NCI-H146 (cell line): Measurements from ENCODE around the gene MED13L.
A peak's percentile ranks its signal among the peaks of the same experiment; 100 is the strongest.

Experiments
- DNase-seq: peaks from one replicate; lab custom pipeline; 2025; lab: John Stamatoyannopoulos, UW

The MED13L gene

GRCh38 chr12:116182359-116183063, 95.0 kb downstream of the MED13L start:
- no peak for DNase-seq

- no peak for DNase-seq
These were observed 97.0 kb downstream of the MED13L start for GRCh38 chr12:116180448-116180847.

DNA sequence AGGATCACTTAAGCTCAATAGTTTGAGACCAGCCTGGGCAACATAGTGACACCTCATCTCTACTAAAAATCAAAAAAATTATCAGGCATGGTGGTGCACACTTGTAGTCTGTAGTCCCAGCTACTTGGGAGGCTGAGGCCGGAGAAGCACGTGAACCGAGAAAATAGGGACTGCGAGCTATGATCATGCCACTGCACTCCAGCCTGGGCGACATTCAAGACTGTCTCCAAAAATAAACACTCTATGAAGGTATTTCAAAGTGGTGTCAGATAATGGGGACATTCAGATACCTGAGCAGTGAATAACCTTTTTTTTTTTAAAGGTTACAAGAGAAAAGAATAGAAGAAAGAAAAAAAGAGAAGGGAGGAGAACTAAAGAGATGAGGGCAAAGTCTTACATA, 98.1 kb downstream of the MED13L start:
- DNase-seq = no peak

DNA sequence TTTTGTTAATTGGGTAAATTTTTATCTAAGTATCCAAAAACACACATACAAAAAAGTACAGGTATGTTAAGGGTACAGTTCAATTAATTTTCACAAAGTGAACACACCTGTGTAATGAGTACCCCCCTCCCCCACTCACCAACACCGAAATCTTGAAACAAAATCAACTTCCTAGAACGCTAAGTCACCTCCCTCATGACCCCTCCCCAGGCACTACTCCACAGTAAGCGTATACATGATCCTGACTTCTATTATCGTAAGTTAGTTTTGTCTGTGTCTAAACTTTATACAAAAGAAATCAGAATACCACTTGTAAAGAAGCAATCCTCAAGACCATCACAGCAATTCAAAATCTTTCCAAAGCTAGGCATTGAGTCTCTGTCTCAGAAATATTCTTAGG, 100.5 kb downstream of the MED13L start:
- DNase-seq = no peak

GRCh38 chr12:116174904-116175303, 102.6 kb downstream of the MED13L start:
- DNase-seq = no peak

DNA sequence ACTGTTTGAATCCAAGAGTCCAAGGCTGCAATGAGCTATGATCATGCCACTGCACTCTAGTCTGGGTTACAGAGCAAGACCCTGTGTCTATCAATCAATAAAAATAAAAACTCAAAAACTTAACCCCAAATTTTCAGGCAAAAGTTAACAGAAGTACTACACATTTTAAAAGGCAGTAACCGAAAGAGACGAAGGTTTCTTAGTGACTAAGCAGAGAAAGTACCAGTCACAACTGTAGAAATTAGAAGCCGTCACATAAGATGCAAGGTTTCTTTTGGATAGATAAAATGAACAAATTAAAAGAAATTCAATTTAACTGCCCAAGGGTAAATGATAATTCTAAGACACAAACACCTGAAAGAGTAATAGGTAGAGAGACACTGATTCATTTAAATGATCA, 103.5 kb downstream of the MED13L start:
- DNase-seq = no peak

- no peak for DNase-seq
These were observed 105.2 kb downstream of the MED13L start for GRCh38 chr12:116172224-116172849.

- no peak for DNase-seq
These were observed 105.9 kb downstream of the MED13L start for GRCh38 chr12:116171549-116171948.

GRCh38 chr12:116169071-116169470, 108.4 kb downstream of the MED13L start:
- DNase-seq = no peak

- DNase-seq = no peak
These were observed 111.2 kb downstream of the MED13L start for GRCh38 chr12:116166306-116166705.

DNA sequence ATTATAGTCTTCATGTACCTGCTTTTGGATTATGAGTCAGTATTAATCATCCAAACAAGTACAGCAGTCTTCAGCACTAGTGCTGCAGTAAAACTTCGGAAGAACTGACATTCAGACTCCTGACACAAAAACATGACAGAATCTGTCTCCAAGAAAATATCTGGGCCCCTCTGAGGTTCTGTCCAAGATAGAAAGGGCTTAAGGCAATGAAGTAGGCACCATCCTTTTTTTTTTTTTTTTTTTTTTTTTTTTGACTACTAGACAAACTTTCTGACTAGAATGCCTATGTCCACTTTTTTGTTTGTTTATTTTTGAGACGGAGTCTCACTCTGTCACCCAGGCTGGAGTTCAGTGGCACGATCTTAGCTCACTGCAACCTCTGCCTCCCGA, 112.5 kb downstream of the MED13L start:
- no peak for DNase-seq

- no peak for DNase-seq
These were observed 113.0 kb downstream of the MED13L start for GRCh38 chr12:116164250-116165035.

DNA sequence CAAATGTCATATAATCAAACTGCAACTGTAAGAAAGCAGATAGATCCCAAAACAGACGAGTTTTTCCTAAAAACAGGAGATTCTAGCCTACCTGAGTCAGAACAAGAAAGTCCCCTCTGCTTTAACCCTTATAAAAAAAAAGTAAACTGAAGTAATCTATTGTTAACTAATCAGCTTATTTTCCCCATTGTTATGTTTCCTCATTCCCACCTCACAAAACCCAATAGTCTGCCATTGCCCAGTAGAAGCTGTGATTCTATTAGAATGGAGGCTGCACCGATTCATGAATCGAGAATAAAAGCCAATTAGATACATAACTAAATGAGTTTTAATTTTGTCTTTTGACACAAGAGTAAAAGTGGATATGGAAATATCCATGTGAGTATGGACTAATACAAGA, 115.4 kb downstream of the MED13L start:
- no peak for DNase-seq

GRCh38 chr12:116161588-116161987, 115.9 kb downstream of the MED13L start:
- no peak for DNase-seq

- no peak for DNase-seq
These were observed 116.5 kb downstream of the MED13L start for GRCh38 chr12:116160883-116161458.

DNA sequence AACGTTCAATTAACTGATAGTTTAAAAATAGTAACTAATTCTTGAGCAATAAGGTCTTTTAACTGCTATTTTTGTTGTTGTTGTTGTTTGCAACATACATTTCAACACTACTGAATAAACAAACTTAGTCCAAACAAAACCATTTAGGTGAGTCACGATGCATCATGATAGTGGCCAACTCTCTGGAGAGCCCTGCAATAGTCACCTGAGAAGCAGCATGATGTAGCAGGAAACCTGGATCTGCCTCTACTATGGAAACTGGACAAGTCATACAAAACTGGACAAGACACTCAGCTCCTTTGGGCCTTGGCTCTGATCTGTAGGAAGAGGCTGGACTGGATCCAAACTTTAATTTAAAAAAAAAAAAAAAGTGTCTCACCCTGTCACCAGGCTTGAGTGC, 117.3 kb downstream of the MED13L start:
- no peak for DNase-seq

DNA sequence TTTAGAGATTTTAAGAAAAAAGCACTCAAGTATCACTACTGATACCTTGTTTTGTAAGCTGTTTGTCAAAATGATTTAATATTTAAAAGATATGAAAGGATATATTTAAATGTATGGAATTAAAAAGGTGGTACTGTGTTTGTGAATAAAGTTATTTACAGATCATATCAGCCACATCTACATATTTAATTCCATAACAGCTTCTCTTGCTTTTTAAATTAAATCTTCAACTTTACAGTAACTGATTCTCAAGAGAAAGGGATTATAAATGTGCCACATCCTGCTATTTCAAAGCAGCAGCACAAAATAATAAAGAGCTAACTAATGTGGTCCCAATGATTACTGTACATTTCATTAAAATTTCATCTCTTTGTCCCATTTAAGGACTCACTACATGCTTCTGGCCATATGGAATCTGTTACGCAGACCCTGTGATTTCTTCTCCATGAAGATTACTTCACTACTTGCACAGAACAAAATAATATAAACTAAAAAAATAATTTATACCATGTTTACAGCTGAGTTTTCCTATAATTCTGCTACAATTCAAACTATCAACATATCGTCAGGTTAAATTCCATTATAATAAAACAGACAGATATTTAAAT, 117.8 kb downstream of the MED13L start:
- no peak for DNase-seq

DNA sequence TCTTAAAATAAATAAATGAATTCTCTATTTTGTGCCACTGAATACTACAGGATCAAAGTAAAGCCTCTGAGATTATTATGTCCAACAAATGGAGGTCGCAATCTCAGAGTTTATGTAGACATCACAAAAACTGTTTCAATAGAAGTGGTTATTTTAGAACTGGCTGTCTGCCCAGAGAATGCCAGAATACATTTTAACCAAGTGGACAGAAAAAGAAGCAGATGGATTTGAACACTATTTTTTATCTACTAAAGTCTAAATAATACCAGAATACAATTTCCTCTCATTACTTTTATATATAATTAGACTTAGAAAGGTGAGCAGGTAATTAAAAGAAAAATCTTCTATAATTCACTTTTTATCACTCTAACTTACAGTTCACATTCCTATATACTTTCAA, 118.3 kb downstream of the MED13L start:
- DNase-seq = no peak

DNA sequence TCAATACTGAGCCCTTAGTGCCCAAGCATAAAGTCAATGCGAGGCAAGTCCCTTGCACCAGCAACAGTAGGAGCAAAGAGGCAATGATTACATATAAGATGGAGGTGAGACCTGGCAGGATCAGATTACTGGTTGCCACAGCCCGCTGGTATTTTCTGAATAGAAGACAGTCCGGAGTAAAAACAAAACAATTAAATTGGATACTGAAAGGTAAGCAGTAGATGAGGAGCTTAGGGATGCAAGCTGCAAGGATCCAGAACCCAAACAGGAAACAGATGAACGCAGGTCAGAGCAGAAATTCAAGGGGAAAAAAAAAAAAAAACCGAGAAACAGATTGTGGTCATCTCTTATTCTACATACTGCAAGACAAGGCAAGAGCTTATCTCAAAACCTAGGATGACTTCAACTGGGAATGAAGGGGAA, 119.6 kb downstream of the MED13L start:
- DNase-seq = peak; percentile 72

DNA sequence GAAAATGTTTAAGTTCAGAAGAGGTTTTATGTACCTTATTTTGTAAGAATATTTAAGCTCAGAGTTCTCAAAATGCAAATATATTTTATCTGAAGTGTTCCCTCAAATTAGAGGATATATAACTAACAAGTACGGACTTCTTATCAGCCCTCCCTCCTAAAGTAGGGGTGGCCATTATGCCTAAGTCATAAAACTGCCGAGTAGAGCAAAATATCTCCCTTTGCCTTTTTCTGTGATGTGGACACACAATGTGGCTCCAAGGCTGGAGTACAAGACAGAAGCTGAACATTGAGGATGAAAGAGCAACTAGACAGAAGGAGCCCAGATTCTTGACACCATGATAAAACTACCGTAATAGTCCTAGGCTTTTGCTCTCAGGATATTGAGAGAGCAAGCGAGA, 120.9 kb downstream of the MED13L start:
- DNase-seq = no peak

DNA sequence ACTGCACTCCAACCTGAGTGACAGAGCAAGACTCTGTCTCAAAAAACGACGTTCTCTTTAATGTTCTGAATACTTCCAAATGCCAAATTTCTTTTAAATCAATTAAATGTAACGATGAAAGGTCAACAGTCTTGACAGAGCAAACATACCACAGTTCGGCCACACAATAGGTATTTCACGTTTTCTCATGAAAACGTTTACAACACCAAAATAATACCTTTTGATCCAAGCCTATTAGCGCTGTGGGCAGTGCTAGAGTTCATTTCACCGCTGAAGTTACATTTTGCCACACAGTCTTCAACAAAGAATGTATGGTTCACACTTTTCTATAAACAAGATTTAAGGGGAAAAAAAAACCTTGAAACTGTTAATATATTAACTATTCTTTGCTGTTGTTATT, 122.1 kb downstream of the MED13L start:
- DNase-seq = no peak

DNA sequence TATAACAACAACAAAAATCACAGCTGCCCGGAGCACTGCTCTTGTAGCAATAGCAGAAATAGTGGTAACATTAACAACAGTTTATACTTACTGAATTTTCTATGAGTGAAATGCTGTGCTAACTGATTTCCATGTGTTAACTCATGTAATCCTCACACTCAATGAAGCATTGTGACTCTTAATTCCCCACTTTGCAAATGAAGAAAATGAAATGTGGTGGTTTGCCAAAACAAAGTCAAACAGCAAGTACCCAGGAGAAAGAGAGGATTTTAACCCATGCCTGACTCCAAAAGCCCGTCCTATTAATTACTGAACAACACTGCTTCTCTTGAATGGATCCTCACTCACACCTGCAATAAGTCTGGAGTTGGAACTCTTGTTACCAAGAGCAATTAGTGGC, 123.5 kb downstream of the MED13L start:
- no peak for DNase-seq
